Esophagus (tissue), 2 donors: Measurements from ENCODE around the gene GRIN2C. TPM values are rescaled to one million over a fixed set of nuclear protein-coding genes. Genes with fewer than 3 reads are reported as not detected.

Source experiments
- H3K27ac ChIP-seq, 2 donors: one replicate each; pipeline ENCODE4 v1.5.1; 2013; ENCODE audit warnings: low read depth in 2 of 2, mild to moderate bottlenecking in 2 of 2, inconsistent platforms in 1 of 2, low read length in 1 of 2, moderate library complexity in 1 of 2
- H3K27me3 ChIP-seq, 2 donors: one replicate each; pipeline ENCODE4 v1.6.1; 2013; ENCODE audit warnings: low read length in 2 of 2, control low read depth in 1 of 2, mild to moderate bottlenecking in 1 of 2; ENCODE audit not compliant: insufficient read depth in 2 of 2, control insufficient read depth in 1 of 2
- H3K36me3 ChIP-seq, 2 donors: one replicate each; pipeline ENCODE4 v1.6.1; 2013; ENCODE audit warnings: low read length in 1 of 2; ENCODE audit not compliant: control insufficient read depth in 2 of 2, insufficient read depth in 2 of 2
- H3K4me1 ChIP-seq, 2 donors: one replicate each; pipeline ENCODE4 v1.6.1; 2013; ENCODE audit warnings: low read length in 1 of 2; ENCODE audit not compliant: control insufficient read depth in 2 of 2, insufficient read depth in 2 of 2
- H3K4me3 ChIP-seq, 2 donors: one replicate each; pipeline ENCODE4 v1.5.1; 2013; ENCODE audit warnings: low read length in 2 of 2, mild to moderate bottlenecking in 2 of 2, low read depth in 1 of 2, moderate library complexity in 1 of 2
- H3K9me3 ChIP-seq, 2 donors: one replicate each; pipeline ENCODE4 v1.6.1; 2013; ENCODE audit warnings: mild to moderate bottlenecking in 2 of 2, low read depth in 1 of 2, low read length in 1 of 2, moderate library complexity in 1 of 2; ENCODE audit not compliant: control insufficient read depth in 2 of 2, insufficient read depth in 1 of 2
- WGBS, 2 donors: extraction: QIAGEN DNeasy Blood & Tissue Kit; methylation state at CpG; one replicate each; pipeline ENCODE4 v1.1.7; 2013; 5-methylcytosine and 5-hydroxymethylcytosine counted together
- polyA plus RNA-seq, 2 donors: library from polyadenylated mRNA; stranded (reverse); fragments of 200-250 nt; gene quantifications; one replicate each; pipeline ENCODE4 v1.2.3, GENCODE V29; 2013
- donor health status: healthy with polysubstance abuse.
- donor health status: Bipolar disorder and iron deficiency.

The GRIN2C gene
- polyA plus RNA-seq, 2 donors: 0.08 to 0.10 TPM

- WGBS, 2 donors: 2 to 3% methylated on average over 31 to 44 of the region's 44 CpGs
- H3K36me3 ChIP-seq: peaks cover 0 to 5% of the 10 kb centered on the region in 2 donors
- H3K4me3 ChIP-seq: no peak overlapping the region
- H3K27ac ChIP-seq: no peak overlapping the region
- no peaks in the 10 kb centered on the region for H3K9me3 ChIP-seq
- peaks cover 7 to 10% of the 10 kb centered on the region in 2 donors for H3K4me1 ChIP-seq
- H3K27me3 ChIP-seq: peaks cover 0 to 28% of the 10 kb centered on the region in 2 donors
These were observed 665 bp upstream of the GRIN2C start for GRCh38 chr17:74860229-74860871.

DNA sequence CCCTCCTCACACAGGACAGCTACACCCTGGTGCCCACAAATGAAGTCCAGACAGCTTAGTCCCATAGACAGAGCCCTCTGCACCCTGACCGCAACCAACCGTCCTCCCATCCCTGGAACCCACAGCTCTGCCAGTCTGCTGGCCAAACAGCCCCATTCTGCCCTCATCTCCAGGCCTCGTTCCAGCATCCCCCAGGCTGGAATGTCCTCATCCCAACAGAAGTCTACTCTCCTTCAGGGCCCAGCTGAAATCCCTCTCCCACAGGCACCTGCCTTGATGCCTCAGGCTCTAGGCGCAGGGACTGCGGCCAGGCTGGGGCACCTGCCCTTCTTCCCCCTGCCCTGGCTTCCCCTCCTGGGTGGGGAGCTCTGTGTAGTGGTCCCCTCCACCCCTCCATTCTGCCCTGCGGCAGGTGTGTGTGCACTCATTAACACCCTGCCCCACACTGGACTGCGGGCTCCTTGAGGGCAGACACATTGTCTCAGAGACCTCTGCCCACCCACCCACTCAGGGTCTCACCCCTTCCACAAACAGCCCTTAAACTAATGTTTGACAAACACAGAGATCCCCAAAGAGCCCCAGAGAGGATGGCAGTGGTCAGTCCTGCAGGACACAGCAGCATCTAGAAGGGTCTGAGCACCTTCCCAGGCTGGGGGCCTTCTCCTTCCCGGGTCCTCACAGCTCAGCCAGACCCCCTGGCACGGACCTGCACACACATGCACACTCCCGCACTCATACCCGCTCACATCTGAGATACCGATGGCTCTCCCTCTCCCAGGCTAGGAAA is 820 bp downstream of the GRIN2C start:
- Histone ChIP-seq H3K27me3 (peaks cover 0 to 28% of the 10 kb centered on the region in 2 donors), H3K4me1 (peaks cover 7 to 10% of the 10 kb centered on the region in 2 donors)

DNA sequence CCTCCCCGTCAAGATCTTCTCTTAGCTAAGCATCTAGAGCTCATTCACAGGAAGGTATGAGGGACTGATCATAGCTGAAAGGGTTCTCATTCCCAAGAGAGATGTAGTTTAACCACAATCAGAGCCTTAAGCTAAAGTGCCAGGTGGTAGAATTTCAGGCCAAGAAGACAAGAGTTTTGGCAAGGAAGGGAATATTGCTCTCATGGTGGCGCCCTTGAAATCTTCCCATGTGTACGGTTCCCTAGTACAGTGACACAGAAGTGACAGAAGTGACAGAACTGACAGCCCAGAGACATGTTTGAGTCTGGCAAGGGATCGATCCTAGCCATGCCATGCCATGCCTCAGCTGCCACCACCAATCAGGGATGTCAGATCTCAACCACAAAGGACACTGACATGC is 2.5 kb downstream of the GRIN2C start:
- Histone ChIP-seq H3K4me3 (no peak overlapping the region), H3K9me3 (peaks cover under 1 to 2% of the 10 kb centered on the region in 2 donors), H3K27me3 (peaks cover 0 to 33% of the 10 kb centered on the region in 2 donors), H3K4me1 (peaks cover 9 to 14% of the 10 kb centered on the region in 2 donors), H3K27ac (no peak overlapping the region), H3K36me3 (no peaks in the 10 kb centered on the region)
- 65 to 70% methylated on average over 4 of the region's 4 CpGs for WGBS, 2 donors

More for the DNA sequence above, 820 bp downstream of the GRIN2C start:
- Histone ChIP-seq H3K9me3 (no peaks in the 10 kb centered on the region), H3K4me3 (no peak overlapping the region), H3K36me3 (peaks cover 0 to 5% of the 10 kb centered on the region in 2 donors), H3K27ac (no peak overlapping the region)
- WGBS, 2 donors: 46 to 48% methylated on average over 12 of the region's 12 CpGs

DNA sequence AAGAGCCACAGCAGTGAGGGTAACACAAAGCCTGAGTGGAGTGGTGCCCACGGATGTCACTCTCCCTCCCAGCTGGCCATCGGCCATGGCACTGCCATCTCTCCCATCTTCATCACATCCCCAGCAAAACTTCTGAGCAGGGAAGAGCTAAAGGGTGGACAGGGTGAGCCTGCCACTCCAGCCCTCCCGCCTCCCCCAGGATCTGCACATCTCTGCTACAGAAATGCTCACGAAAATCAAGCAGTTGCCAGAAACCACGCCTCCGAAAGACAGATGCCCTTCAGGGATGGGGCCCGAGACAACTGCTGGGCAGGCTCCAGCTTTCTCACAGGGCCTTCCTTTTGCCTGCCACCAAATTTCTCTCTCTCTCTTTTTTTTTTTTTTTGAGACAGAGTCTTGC is 3.6 kb downstream of the GRIN2C start:
- Histone ChIP-seq H3K4me3 (no peak overlapping the region), H3K9me3 (peaks cover 4 to 6% of the 10 kb centered on the region in 2 donors), H3K4me1 (peaks cover 5 to 9% of the 10 kb centered on the region in 2 donors), H3K27me3 (peaks cover 4 to 36% of the 10 kb centered on the region in 2 donors), H3K27ac (no peak overlapping the region), H3K36me3 (no peaks in the 10 kb centered on the region)
- WGBS, 2 donors: 64 to 70% methylated on average over 7 of the region's 7 CpGs

DNA sequence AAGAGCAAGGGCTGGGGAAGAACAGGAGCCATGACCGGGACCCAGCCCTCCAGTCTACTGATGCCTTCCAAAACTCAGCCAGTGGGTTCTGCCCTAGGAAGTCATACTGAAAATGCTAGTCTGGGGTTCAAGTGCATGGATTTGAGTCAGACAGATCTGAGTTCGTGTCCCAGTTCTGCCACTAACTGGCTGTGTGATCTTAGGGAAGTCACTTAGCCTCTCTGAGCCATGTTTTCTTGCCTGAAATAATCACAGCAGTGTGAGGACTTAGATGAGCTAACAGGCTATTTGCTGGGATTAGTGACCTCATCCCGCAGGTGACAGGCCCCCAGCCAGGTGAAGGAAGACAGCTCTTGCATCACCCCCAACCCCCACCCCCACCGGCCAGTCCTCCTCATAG is 4.4 kb downstream of the GRIN2C start:
- H3K9me3 ChIP-seq: peaks cover 4 to 6% of the 10 kb centered on the region in 2 donors
- no peak overlapping the region for H3K4me3 ChIP-seq
- 81 to 84% methylated on average over 4 of the region's 4 CpGs for WGBS, 2 donors
- H3K4me1 ChIP-seq: peaks cover 3 to 6% of the 10 kb centered on the region in 2 donors
- H3K27me3 ChIP-seq: peaks cover 4 to 28% of the 10 kb centered on the region in 2 donors
- no peak overlapping the region for H3K27ac ChIP-seq
- no peaks in the 10 kb centered on the region for H3K36me3 ChIP-seq

- peaks cover 4 to 22% of the 10 kb centered on the region in 2 donors for H3K27me3 ChIP-seq
- no peak overlapping the region for H3K4me3 ChIP-seq
- H3K4me1 ChIP-seq: peaks cover 3 to 6% of the 10 kb centered on the region in 2 donors
- no peaks in the 10 kb centered on the region for H3K36me3 ChIP-seq
- H3K9me3 ChIP-seq: peaks cover 4 to 6% of the 10 kb centered on the region in 2 donors
- H3K27ac ChIP-seq: no peak overlapping the region
- WGBS, 2 donors: 86 to 89% methylated on average over 17 of the region's 17 CpGs
These were observed 4.9 kb downstream of the GRIN2C start for GRCh38 chr17:74854792-74855191.

DNA sequence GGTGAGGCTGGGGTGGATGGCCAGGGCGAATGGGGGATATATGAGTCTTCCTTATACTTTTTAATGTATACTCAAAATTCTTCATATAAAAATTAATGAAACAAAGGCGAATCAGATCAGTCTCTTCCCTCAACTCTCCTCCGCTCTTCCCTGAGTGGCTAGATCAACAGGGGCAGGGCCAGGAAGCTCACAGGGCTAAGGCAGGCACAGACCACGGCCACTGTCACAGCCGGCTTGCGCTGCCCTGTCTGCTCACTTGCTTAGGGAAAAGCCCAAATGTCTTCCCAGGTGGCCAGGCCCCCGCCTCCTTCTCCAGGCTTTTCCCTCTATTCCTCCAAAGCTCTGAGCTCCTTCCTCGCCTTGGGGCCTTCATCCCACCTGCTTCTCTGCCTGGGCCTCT is 6.0 kb downstream of the GRIN2C start:
- H3K27me3 ChIP-seq: peaks cover 4 to 14% of the 10 kb centered on the region in 2 donors
- peaks cover 3 to 6% of the 10 kb centered on the region in 2 donors for H3K4me1 ChIP-seq
- 74 to 82% methylated on average over 8 of the region's 8 CpGs for WGBS, 2 donors
- H3K4me3 ChIP-seq: no peak overlapping the region
- H3K9me3 ChIP-seq: peaks cover 4 to 6% of the 10 kb centered on the region in 2 donors
- no peaks in the 10 kb centered on the region for H3K36me3 ChIP-seq
- H3K27ac ChIP-seq: no peak overlapping the region

GRCh38 chr17:74853048-74853397 is 6.7 kb downstream of the GRIN2C start:
- WGBS, 2 donors: 14 to 19% methylated on average over 9 of the region's 9 CpGs
- peaks cover 3 to 6% of the 10 kb centered on the region in 2 donors for H3K4me1 ChIP-seq
- peaks cover 4 to 6% of the 10 kb centered on the region in 2 donors for H3K9me3 ChIP-seq
- peaks cover 4 to 14% of the 10 kb centered on the region in 2 donors for H3K27me3 ChIP-seq
- no peaks in the 10 kb centered on the region for H3K36me3 ChIP-seq
- no peak overlapping the region for H3K27ac ChIP-seq
- H3K4me3 ChIP-seq: no peak overlapping the region

DNA sequence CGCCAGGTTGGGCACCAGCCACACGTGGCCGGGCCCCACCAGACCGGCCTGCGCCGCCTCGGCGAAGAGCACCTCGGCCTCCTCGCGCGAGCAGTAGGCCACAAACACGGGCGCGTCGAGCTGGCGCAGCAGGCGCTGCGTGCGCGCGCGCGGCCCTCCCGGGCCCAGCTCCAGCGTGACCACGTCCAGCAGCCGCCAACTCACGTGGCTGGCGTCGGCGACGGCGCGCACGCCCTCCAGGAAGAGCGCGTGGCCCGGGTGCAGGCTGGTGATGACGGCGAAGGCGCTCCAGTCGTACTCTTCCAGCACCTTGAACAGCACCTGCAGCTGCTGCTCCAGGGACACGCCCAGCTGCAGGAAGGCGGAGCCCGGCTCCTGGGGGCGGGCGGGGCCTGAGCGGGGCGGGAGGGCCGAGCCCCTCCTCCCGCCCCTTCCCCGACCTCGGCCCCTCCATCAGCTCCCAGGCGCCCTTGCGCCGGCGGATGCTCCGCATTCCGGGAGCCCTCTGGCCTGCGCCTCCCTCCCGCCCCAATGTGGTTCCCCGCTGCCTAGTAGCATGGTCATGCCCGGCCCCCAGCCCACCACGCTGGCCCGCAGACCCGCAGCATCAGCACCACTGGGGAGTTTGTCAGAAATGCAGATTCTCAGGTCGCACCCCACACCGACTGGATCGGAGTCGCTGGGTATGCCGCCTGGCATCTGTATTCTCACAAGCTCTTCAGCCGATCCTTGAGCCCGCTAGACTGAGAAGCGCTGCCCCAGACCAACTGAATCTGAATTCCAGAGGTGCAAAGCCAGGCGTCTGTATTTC is 7.2 kb downstream of the GRIN2C start:
- H3K36me3 ChIP-seq: no peaks in the 10 kb centered on the region
- H3K4me1 ChIP-seq: peaks cover 3 to 6% of the 10 kb centered on the region in 2 donors
- peaks cover 4 to 14% of the 10 kb centered on the region in 2 donors for H3K27me3 ChIP-seq
- WGBS, 2 donors: 7 to 13% methylated on average over 51 to 76 of the region's 76 CpGs
- no peak overlapping the region for H3K27ac ChIP-seq
- H3K4me3 ChIP-seq: no peak overlapping the region
- H3K9me3 ChIP-seq: peaks cover 4 to 6% of the 10 kb centered on the region in 2 donors
